Neural progenitor cell (in vitro differentiated cells): ENCODE results near the gene JADE2. TPM values are rescaled to one million over a fixed set of nuclear protein-coding genes. Genes with fewer than 3 reads are reported as not detected.

Source experiments
- DNase-seq: peaks from one replicate; pipeline ENCODE4 v3.0.0-alpha.2; 2016; ENCODE audit warnings: low spot score
- H2AFZ ChIP-seq: fragments of 200-600 bp; sonication (generic); replicated peaks from 2 replicates; pipeline ENCODE4 v1.6.1; 2016; ENCODE audit warnings: antibody characterized with exemption
- H3F3A ChIP-seq: fragments of 200-600 bp; sonication (generic); 2 replicates; pipeline ENCODE4 v1.6.1; 2016; ENCODE audit warnings: antibody characterized with exemption, low read depth
- H3K27ac ChIP-seq: fragments of 200-600 bp; sonication (generic); 2 replicates; pipeline ENCODE4 v1.5.1; 2016; ENCODE audit warnings: mild to moderate bottlenecking
- H3K27me3 ChIP-seq: fragments of 200-600 bp; sonication (generic); 2 replicates; pipeline ENCODE4 v1.6.1; 2016; ENCODE audit warnings: mild to moderate bottlenecking, moderate library complexity
- H3K36me3 ChIP-seq: fragments of 200-600 bp; sonication (generic); 2 replicates; pipeline ENCODE4 v1.5.1; 2016
- H3K4me1 ChIP-seq: fragments of 200-600 bp; sonication (generic); 2 replicates; pipeline ENCODE4 v1.6.1; 2016; ENCODE audit warnings: mixed run types
- H3K4me2 ChIP-seq: fragments of 200-600 bp; sonication (generic); 2 replicates; pipeline ENCODE4 v1.6.1; 2016
- H3K4me3 ChIP-seq: fragments of 200-600 bp; sonication (generic); 2 replicates; pipeline ENCODE4 v1.5.1; 2016
- H3K79me2 ChIP-seq: fragments of 200-600 bp; sonication (generic); 2 replicates; pipeline ENCODE4 v1.6.1; 2016; ENCODE audit warnings: low read depth
- H3K9ac ChIP-seq: fragments of 200-600 bp; sonication (generic); 2 replicates; pipeline ENCODE4 v1.6.1; 2016
- H3K9me3 ChIP-seq: fragments of 200-600 bp; sonication (generic); 2 replicates; pipeline ENCODE4 v1.5.1; 2016; ENCODE audit warnings: low read depth
- H4K20me1 ChIP-seq: fragments of 200-600 bp; sonication (generic); 2 replicates; pipeline ENCODE4 v1.6.1; 2016; ENCODE audit warnings: low read depth
- H3K27ac Mint-ChIP-seq: 3 replicates; pipeline ENCODE4 v1.8.0; 2021; ENCODE audit warnings: mixed read lengths
- H3K27me3 Mint-ChIP-seq: 2 replicates; pipeline ENCODE4 v1.8.0; 2022; ENCODE audit warnings: low read depth, mild to moderate bottlenecking, inconsistent platforms, moderate library complexity, mixed read lengths; ENCODE audit not compliant: insufficient read depth
- H3K36me3 Mint-ChIP-seq: 3 replicates; pipeline ENCODE4 v1.8.0; 2021; ENCODE audit warnings: mixed read lengths
- H3K4me1 Mint-ChIP-seq: 3 replicates; pipeline ENCODE4 v1.8.0; 2021; ENCODE audit warnings: mixed read lengths
- H3K4me3 Mint-ChIP-seq: 3 replicates; pipeline ENCODE4 v1.8.0; 2021; ENCODE audit warnings: mild to moderate bottlenecking, moderate library complexity, mixed read lengths
- H3K9me3 Mint-ChIP-seq: 3 replicates; pipeline ENCODE4 v1.8.0; 2020; ENCODE audit warnings: mixed read lengths
- EZH2 ChIP-seq: fragments of 200-600 bp; sonication (generic); IDR thresholded peaks from 2 replicates; pipeline ENCODE4 v1.6.1; 2017; ENCODE audit warnings: antibody characterized with exemption, mild to moderate bottlenecking, moderate library complexity
- EZH2phosphoT487 ChIP-seq: fragments of 200-600 bp; sonication (generic); IDR thresholded peaks from 2 replicates; pipeline ENCODE4 v1.6.1; 2017; ENCODE audit warnings: antibody characterized with exemption
- small RNA-seq: library from RNA; depleted of rRNA; stranded (forward); fragments of <200 nt; gene quantifications from one replicate; pipeline ENCODE3, GENCODE V24; 2015
- total RNA-seq: library from RNA; depleted of rRNA; stranded (reverse); fragments of >200 nt; gene quantifications from 2 replicates; pipeline ENCODE4 v1.2.3, GENCODE V29; 2015; ENCODE audit warnings: low replicate concordance
- TF ChIP-seq, protein P1 (sequence below): fragments of 200-600 bp; sonication (generic); IDR thresholded peaks from 2 replicates; pipeline ENCODE4 v1.5.1; 2017; ENCODE audit warnings: antibody characterized with exemption, mild to moderate bottlenecking

Gene JADE2
- total RNA-seq, 1 donor from 2014 or later, result 1.7 TPM

DNA sequence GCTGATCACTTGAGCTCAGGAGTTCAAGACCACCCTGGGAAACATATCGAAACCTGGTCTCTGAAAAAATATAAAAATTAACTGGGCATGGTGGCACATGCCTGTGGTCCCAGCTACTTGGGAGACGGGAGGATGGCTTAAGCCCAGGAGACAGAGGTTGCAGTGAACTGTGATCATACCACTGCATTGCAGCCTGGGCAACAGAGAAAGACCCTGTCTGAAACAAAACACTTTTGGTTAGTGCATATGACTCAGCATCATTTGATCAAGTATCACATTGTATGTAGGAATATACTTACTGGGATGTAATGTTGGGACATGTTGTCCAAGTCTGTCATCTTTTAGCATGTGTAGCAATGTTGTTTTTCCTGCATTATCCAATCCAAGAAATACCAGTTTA is 95.2 kb downstream of the JADE2 start:
- Mint-ChIP-seq H3K4me1 (no peaks in the 10 kb centered on the region), H3K27me3 (no peaks in the 10 kb centered on the region), H3K36me3 (peaks cover 12% of the 10 kb centered on the region), H3K9me3 (no peaks in the 10 kb centered on the region), H3K4me3 (no peak overlapping the region), H3K27ac (no peak overlapping the region)
- Histone ChIP-seq H3K27ac (no peak overlapping the region), H2AFZ (no peak overlapping the region), H4K20me1 (no peaks in the 10 kb centered on the region), H3K4me2 (no peak overlapping the region), H3F3A (no peaks in the 10 kb centered on the region), H3K36me3 (no peaks in the 10 kb centered on the region), H3K4me1 (no peaks in the 10 kb centered on the region), H3K79me2 (no peaks in the 10 kb centered on the region), H3K4me3 (no peak overlapping the region), H3K27me3 (no peaks in the 10 kb centered on the region), H3K9me3 (no peaks in the 10 kb centered on the region), H3K9ac (no peak overlapping the region)
- TF ChIP-seq, protein P1, sequence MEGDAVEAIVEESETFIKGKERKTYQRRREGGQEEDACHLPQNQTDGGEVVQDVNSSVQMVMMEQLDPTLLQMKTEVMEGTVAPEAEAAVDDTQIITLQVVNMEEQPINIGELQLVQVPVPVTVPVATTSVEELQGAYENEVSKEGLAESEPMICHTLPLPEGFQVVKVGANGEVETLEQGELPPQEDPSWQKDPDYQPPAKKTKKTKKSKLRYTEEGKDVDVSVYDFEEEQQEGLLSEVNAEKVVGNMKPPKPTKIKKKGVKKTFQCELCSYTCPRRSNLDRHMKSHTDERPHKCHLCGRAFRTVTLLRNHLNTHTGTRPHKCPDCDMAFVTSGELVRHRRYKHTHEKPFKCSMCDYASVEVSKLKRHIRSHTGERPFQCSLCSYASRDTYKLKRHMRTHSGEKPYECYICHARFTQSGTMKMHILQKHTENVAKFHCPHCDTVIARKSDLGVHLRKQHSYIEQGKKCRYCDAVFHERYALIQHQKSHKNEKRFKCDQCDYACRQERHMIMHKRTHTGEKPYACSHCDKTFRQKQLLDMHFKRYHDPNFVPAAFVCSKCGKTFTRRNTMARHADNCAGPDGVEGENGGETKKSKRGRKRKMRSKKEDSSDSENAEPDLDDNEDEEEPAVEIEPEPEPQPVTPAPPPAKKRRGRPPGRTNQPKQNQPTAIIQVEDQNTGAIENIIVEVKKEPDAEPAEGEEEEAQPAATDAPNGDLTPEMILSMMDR, result no peak
- TF ChIP-seq EZH2 (no peak), EZH2phosphoT487 (no peak)
- DNase-seq, result no peak

DNA sequence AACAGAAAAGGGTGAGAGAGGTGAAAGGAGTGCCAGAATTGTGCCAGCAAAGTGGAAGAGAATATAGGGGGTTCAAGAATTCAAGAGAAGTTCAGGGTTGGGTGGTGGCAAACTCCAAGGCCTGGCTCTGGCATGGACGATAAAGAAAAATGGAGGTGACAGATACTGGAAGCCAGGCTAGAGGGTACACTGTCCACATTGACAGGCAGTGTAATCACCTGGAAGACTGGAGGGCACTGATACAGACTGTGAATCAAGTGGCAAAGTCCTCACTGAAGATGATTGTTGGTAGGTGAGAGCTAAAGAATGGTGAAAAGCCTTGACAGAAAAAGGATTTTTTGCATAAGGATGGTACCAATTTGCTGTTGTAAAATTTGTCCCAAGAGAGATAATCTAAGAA is 100.1 kb downstream of the JADE2 start:
- no peak for DNase-seq
- Histone ChIP-seq H3K4me2 (no peak overlapping the region), H3K27me3 (no peaks in the 10 kb centered on the region), H3K79me2 (no peaks in the 10 kb centered on the region), H3K4me1 (no peaks in the 10 kb centered on the region), H3K27ac (no peak overlapping the region), H3F3A (no peaks in the 10 kb centered on the region), H3K36me3 (no peaks in the 10 kb centered on the region), H3K9me3 (no peaks in the 10 kb centered on the region), H3K9ac (no peak overlapping the region), H2AFZ (no peak overlapping the region), H3K4me3 (no peak overlapping the region), H4K20me1 (no peaks in the 10 kb centered on the region)
- no peak overlapping the region for H3K4me3 Mint-ChIP-seq
- no peaks in the 10 kb centered on the region for H3K9me3 Mint-ChIP-seq
- peaks cover 2% of the 10 kb centered on the region for H3K36me3 Mint-ChIP-seq
- TF ChIP-seq EZH2 (no peak), EZH2phosphoT487 (no peak)
- TF ChIP-seq, protein P1, result no peak
- no peak overlapping the region for H3K27ac Mint-ChIP-seq
- no peaks in the 10 kb centered on the region for H3K27me3 Mint-ChIP-seq
- H3K4me1 Mint-ChIP-seq, result no peaks in the 10 kb centered on the region

DNA sequence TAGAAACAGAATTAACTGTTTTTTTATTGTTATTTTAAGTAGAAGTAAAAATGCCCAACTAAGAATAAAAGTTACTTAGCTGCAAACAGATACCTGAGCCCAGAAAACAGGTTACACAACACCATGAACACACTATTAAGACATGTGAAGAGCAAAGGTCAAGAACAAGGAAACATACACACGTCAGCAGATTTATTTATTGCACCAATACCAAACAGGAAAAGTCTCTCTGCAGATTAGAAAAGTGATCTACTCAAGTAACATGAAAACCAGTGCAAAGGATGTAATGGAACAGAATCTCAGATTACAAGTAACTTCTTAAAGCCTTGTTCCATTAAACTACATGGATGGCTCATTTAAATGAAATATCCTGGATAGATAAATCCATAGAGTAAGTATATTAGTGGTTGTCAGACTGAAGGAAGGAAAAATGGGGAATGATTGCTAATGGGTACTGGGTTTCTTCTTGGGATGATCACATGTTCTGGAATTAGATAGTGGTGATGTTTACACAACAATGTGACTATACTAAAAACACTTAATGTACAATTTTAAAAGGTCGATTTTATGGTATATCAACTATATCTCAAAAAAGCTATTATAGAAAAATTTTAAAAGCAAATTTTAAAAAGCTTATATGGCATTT is 101.0 kb downstream of the JADE2 start:
- Histone ChIP-seq H3K4me2 (no peak overlapping the region), H3K27ac (no peak overlapping the region), H3F3A (no peaks in the 10 kb centered on the region), H3K4me1 (no peaks in the 10 kb centered on the region), H2AFZ (no peak overlapping the region), H4K20me1 (no peaks in the 10 kb centered on the region), H3K9me3 (no peaks in the 10 kb centered on the region), H3K79me2 (peaks cover 7% of the 10 kb centered on the region), H3K27me3 (no peaks in the 10 kb centered on the region), H3K9ac (no peak overlapping the region), H3K4me3 (no peak overlapping the region), H3K36me3 (no peaks in the 10 kb centered on the region)
- Mint-ChIP-seq H3K9me3 (no peaks in the 10 kb centered on the region), H3K4me1 (peaks cover 2% of the 10 kb centered on the region), H3K27me3 (no peaks in the 10 kb centered on the region), H3K36me3 (peaks cover 2% of the 10 kb centered on the region), H3K27ac (no peak overlapping the region), H3K4me3 (no peak overlapping the region)
- TF ChIP-seq EZH2phosphoT487 (no peak), EZH2 (no peak)
- TF ChIP-seq, protein P1, result no peak
- no peak for DNase-seq

Small RNAs within 50 kb of the gene (small RNA-seq; reads per million reads assigned to genes)
- not detected for gene RN7SL541P
- not detected for gene RNU6-456P

Other genes with a start within 250 kb of the JADE2 start
- gene CDKL3, start 158.5 kb upstream of the JADE2 start, total RNA-seq, result 2.5 and 10.0 TPM in 2 replicates
- 30.1 and 72.4 TPM in 2 replicates for gene UBE2B, start 154.1 kb upstream of the JADE2 start, total RNA-seq
- gene CDKN2AIPNL, start 113.8 kb upstream of the JADE2 start, total RNA-seq, result 61.7 and 78.9 TPM in 2 replicates
- 28.9 and 31.4 TPM in 2 replicates for gene SAR1B, start 107.2 kb downstream of the JADE2 start, total RNA-seq
- gene SEC24A, start 123.1 kb downstream of the JADE2 start, total RNA-seq, result 12.7 and 14.3 TPM in 2 replicates
- gene CAMLG, start 212.9 kb downstream of the JADE2 start, total RNA-seq, result 27.0 and 44.5 TPM in 2 replicates
- 54.9 and 79.1 TPM in 2 replicates for gene DDX46, start 233.1 kb downstream of the JADE2 start, total RNA-seq